Measurements from ENCODE around the gene M1AP. TPM values are rescaled to one million over a fixed set of nuclear protein-coding genes. Genes with fewer than 3 reads are reported as not detected.

The M1AP gene
- total and polyA plus RNA-seq, 2 of the 8 experiments (the other 6 are each of a cell fraction or from before 2014, with no cell fraction given): 4.8 TPM

DNA sequence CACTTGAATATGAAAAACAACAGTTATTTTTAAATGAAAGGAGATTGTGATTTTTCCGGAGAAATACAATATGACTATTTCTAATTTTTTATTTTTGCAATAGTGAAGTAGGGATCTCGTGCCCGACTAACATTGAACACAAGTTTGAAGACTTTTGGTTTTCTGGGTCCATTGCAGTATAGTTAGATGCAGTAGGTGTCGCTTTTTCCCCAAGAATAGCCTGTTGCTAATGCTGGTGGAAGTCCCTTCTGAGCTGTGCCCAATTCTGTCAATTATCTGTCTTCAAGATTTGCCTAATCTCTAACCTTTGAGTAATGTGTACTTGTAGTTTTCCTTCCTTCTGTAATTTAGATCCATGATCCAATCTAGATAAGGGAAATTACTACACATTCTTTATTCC lies 42.4 kb upstream of the M1AP start:
- no peak overlapping the region for H3K18ac ChIP-seq (ENCODE audit: extremely low read depth, low read length)
- H3K27me3 ChIP-seq (replicated peaks in 1 of 4; ENCODE audit: control insufficient read depth in 3 of 4, extremely low read depth in 1 of 4, insufficient read depth in 3 of 4, low read length in 3 of 4): no peaks in the 10 kb centered on the region
- no peaks in the 10 kb centered on the region for H3K79me2 ChIP-seq (ENCODE audit: control insufficient read depth in 1 of 2, insufficient read depth in 2 of 2, low read length in 2 of 2)
- no peak overlapping the region for H2BK20ac ChIP-seq (ENCODE audit: low read length)
- H3K4ac ChIP-seq (replicated peaks; ENCODE audit: insufficient read length, low read depth, low read length): no peak overlapping the region
- no peaks in the 10 kb centered on the region for H4K20me1 ChIP-seq (replicated peaks in 1 of 2; ENCODE audit: control insufficient read depth in 1 of 2, insufficient read depth in 2 of 2, low read length in 2 of 2)
- H2BK120ac ChIP-seq (replicated peaks; ENCODE audit: low read depth, low read length): no peak overlapping the region
- H3K14ac ChIP-seq (ENCODE audit: insufficient read length): no peak overlapping the region
- H3K4me1 ChIP-seq (replicated peaks in 1 of 4; ENCODE audit: control insufficient read depth in 3 of 4, insufficient read depth in 4 of 4, low read length in 3 of 4): no peaks in the 10 kb centered on the region
- DNase-seq (ENCODE audit: low read depth in 1 of 2, low spot score in 2 of 2): no peak
- no peak overlapping the region for H2BK5ac ChIP-seq (ENCODE audit: low read depth, low read length)
- peak; percentile 88 for FAIRE-seq
- H2BK12ac ChIP-seq (ENCODE audit: low read depth, low read length): no peak overlapping the region
- H3K4me3 ChIP-seq (ENCODE audit: extremely low read depth in 1 of 4, insufficient read depth in 2 of 4, low read depth in 3 of 4, low read length in 4 of 4): no peak overlapping the region
- no peaks in the 10 kb centered on the region for H3K79me1 ChIP-seq (ENCODE audit: low read depth, low read length)
- H4K8ac ChIP-seq (ENCODE audit: extremely low read depth, insufficient read depth, low read length): no peak overlapping the region
- ChIA-PET CTCF (ENCODE audit: partially characterized antibody) (interaction anchor here (0.6 to 3.0 kb wide), 21 partner anchors 9 to 614 kb away, joined by 3 to 48 read pairs (median 4); no protein-coding TSS in a partner anchor), POLR2A (ENCODE audit: partially characterized antibody) (interaction anchor here (1.7 kb wide), 1 partner anchor 144 kb away, joined by 5 read pairs; the partner anchor contains the start of gene HK2)
- no peak overlapping the region for H2AFZ ChIP-seq (ENCODE audit: low read length)
- H3K4me2 ChIP-seq (ENCODE audit: insufficient read depth in 1 of 2, low read depth in 2 of 2, low read length in 2 of 2): no peak overlapping the region
- no peak overlapping the region for H3K23ac ChIP-seq (ENCODE audit: insufficient read length)
- no peak overlapping the region for H4K91ac ChIP-seq (replicated peaks; ENCODE audit: insufficient read length, low read length)
- no peak overlapping the region for H4K5ac ChIP-seq (ENCODE audit: insufficient read length, low read depth, low read length)
- no peaks in the 10 kb centered on the region for H3K9me3 ChIP-seq (ENCODE audit: insufficient read depth in 2 of 2, low read depth in 1 of 2, low read length in 1 of 2)
- H3K23me2 ChIP-seq (ENCODE audit: low read depth, low read length): no peaks in the 10 kb centered on the region
- 38% methylated on average over 4 of the region's 4 CpGs; no CpG with 5 or more reads in 1 of the 2 experiments for WGBS, 2 experiments (ENCODE audit: extremely low coverage in 1 of 2, insufficient coverage in 1 of 2, insufficient read length in 1 of 2, insufficient replicate concordance in 2 of 2, low coverage in 1 of 2, low lambda C conversion rate in 2 of 2, missing lambda C conversion rate in 1 of 2)
- no peak overlapping the region for H2BK15ac ChIP-seq (ENCODE audit: low read length)
- H3K36me3 ChIP-seq (ENCODE audit: control insufficient read depth in 2 of 4, insufficient read depth in 4 of 4, low read length in 3 of 4): no peaks in the 10 kb centered on the region
- H3K56ac ChIP-seq (replicated peaks; ENCODE audit: insufficient read length, low read depth, low read length): no peak overlapping the region
- H2AK5ac ChIP-seq (ENCODE audit: low read depth, low read length): no peak overlapping the region
- no peak overlapping the region for H3K27ac ChIP-seq (ENCODE audit: low read depth, low read length)
- H3K9ac ChIP-seq (replicated peaks in 1 of 4; ENCODE audit: extremely low read depth in 1 of 4, low read depth in 3 of 4, low read length in 3 of 4): no peak overlapping the region
- no peak for TF ChIP-seq JUN (IDR thresholded peaks at IDR 0.05; ENCODE audit: low read depth, low read length)
- peak; percentile 97 to 98 for TF ChIP-seq RAD21 (IDR thresholded peaks at IDR 0.05 in 1 of 2, conservative IDR thresholded peaks at IDR 0.05 in 1 of 2; ENCODE audit: low read depth in 2 of 2, low read length in 2 of 2)
- no peak for TF ChIP-seq KDM4A (IDR thresholded peaks at IDR 0.05; ENCODE audit: low read depth, low read length, severe bottlenecking)
- no peak for TF ChIP-seq ZNF274 (IDR thresholded peaks at IDR 0.05; ENCODE audit: borderline replicate concordance, extremely low read depth, low read length)
- TF ChIP-seq CHD1 (IDR thresholded peaks at IDR 0.05; ENCODE audit: low read depth, low read length): no peak
- no peak for TF ChIP-seq POLR2A (IDR thresholded peaks at IDR 0.05; ENCODE audit: control extremely low read depth in 1 of 2, low read depth in 2 of 2, low read length in 2 of 2)
- TF ChIP-seq SP4 (IDR thresholded peaks at IDR 0.05; ENCODE audit: low read length): no peak
- TF ChIP-seq, protein P1, sequence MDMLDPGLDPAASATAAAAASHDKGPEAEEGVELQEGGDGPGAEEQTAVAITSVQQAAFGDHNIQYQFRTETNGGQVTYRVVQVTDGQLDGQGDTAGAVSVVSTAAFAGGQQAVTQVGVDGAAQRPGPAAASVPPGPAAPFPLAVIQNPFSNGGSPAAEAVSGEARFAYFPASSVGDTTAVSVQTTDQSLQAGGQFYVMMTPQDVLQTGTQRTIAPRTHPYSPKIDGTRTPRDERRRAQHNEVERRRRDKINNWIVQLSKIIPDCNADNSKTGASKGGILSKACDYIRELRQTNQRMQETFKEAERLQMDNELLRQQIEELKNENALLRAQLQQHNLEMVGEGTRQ (IDR thresholded peaks at IDR 0.05; ENCODE audit: low read length): no peak
- TF ChIP-seq, protein P2, sequence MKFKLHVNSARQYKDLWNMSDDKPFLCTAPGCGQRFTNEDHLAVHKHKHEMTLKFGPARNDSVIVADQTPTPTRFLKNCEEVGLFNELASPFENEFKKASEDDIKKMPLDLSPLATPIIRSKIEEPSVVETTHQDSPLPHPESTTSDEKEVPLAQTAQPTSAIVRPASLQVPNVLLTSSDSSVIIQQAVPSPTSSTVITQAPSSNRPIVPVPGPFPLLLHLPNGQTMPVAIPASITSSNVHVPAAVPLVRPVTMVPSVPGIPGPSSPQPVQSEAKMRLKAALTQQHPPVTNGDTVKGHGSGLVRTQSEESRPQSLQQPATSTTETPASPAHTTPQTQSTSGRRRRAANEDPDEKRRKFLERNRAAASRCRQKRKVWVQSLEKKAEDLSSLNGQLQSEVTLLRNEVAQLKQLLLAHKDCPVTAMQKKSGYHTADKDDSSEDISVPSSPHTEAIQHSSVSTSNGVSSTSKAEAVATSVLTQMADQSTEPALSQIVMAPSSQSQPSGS (IDR thresholded peaks at IDR 0.05; ENCODE audit: low read length): no peak
- no peak for TF ChIP-seq CTBP2 (IDR thresholded peaks at IDR 0.05; ENCODE audit: borderline replicate concordance, insufficient read depth, insufficient read length, low read length)
